ENCODE results near the gene MYO6.
A peak's percentile ranks its signal among the peaks of the same experiment; 100 is the strongest.

MYO6 gene

DNA sequence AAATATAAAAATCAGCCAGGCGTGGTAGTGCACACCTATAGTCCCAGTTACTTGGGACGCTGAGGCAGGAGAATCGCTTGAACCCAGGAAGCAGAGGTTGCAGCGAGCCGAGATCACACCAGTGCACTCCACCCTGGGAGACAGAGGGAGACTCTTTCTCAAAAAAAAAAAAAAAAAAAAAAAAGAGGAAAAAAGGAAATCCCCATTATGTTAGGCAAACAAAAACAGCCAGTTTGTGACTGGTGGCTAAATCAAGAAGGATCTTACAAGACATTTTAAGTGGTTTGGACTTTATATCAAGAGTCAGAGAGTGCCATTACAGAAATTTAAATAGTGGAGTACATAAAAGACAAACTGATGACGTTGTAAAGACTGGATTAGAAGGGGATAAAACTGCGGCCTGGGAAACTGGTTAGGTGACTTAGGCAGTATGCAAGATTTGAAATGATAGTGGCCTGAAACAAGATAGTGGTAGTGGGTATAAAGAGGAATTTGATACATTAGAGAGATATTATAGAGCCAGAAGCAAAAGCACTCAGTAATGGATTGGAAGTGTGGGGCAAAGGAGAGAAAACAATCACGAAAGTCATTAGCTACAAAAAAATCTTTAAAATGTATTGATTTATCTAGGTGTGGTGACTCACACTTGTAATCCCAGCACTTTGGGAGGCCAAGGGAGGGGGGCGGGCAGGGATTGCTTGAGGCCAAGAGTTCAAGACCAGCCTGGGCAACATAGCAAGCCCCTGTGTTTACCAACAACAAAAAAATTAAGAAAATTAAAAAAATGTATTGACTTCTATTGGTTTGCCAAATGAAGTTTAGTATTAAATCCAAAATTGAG is 1.7 kb upstream of the MYO6 start:
- no peaks in the 10 kb centered on the region for H3K9me2 ChIP-seq (ENCODE audit: low read depth, low read length)
- H3K4me1 ChIP-seq (ENCODE audit: insufficient read depth, low read length, severe bottlenecking), result peaks cover 21% of the 10 kb centered on the region
- H3K36me3 ChIP-seq (ENCODE audit: insufficient read depth, low read length), result no peaks in the 10 kb centered on the region
- H3K79me2 ChIP-seq (ENCODE audit: insufficient read depth, low read length), result no peaks in the 10 kb centered on the region
- 0 out of 2 replicates have a peak, but pooled peaks cover 1% of the 10 kb centered on the region for H3K27me3 ChIP-seq (ENCODE audit: insufficient read depth, low read length)
- H3K9me3 ChIP-seq (ENCODE audit: low read length), result no peaks in the 10 kb centered on the region
- no peak for TF ChIP-seq EZH2 (IDR thresholded peaks at IDR 0.05; ENCODE audit: borderline replicate concordance, low read length)
- TF ChIP-seq, protein P1, sequence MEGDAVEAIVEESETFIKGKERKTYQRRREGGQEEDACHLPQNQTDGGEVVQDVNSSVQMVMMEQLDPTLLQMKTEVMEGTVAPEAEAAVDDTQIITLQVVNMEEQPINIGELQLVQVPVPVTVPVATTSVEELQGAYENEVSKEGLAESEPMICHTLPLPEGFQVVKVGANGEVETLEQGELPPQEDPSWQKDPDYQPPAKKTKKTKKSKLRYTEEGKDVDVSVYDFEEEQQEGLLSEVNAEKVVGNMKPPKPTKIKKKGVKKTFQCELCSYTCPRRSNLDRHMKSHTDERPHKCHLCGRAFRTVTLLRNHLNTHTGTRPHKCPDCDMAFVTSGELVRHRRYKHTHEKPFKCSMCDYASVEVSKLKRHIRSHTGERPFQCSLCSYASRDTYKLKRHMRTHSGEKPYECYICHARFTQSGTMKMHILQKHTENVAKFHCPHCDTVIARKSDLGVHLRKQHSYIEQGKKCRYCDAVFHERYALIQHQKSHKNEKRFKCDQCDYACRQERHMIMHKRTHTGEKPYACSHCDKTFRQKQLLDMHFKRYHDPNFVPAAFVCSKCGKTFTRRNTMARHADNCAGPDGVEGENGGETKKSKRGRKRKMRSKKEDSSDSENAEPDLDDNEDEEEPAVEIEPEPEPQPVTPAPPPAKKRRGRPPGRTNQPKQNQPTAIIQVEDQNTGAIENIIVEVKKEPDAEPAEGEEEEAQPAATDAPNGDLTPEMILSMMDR (IDR thresholded peaks at IDR 0.05; ENCODE audit: low read length), result no peak
- no peak overlapping the region for H3K27ac ChIP-seq (ENCODE audit: low read depth, low read length, poor library complexity, severe bottlenecking)
- H3K9ac ChIP-seq (ENCODE audit: low read length), result no peak overlapping the region
- H3K4me2 ChIP-seq (ENCODE audit: low read length), result no peak overlapping the region
- no peak overlapping the region for H2AFZ ChIP-seq (ENCODE audit: low read length)
- H4K20me1 ChIP-seq (ENCODE audit: insufficient read depth, low read length), result no peaks in the 10 kb centered on the region
- H3K4me3 ChIP-seq (ENCODE audit: low read depth, low read length, poor library complexity, severe bottlenecking), result no peak overlapping the region
- no peaks in the 10 kb centered on the region for H3F3A ChIP-seq (ENCODE audit: insufficient read depth, low read length)

DNA sequence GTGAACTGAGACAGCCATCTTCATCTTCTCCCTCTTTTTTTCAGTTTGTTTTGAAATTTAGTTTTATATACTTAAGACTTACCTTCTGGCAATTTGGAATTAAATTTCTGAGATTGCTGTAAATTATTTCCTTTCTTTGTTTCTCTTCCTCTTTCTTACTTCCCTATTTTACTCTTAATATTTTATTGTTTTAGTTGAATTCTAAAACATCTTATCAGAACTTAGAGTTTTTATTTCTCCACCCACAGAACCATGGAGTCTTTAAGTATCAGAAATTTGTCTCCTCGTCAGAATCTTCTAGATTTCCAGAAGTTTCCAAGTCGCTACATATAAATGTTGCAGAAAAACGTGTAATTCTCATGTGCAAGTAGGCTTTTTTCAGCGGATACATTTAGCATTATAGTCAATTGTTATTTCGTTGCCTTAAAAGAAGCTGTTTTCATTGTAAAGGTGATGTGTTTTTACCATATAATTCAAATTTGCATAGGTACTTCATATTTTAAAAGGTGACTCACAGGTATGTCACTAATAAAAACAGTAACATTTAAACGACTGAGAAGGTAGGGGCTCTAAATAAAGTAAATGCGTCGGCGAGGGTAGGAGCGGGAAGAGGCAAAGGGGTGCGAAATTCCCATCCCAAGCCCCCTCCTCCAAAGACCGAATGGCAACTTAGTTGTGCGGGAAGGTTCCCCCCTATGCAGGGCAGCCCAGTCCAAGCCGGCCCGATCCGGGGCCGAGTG is 866 bp upstream of the MYO6 start:
- peaks cover 21% of the 10 kb centered on the region for H3K4me1 ChIP-seq (ENCODE audit: insufficient read depth, low read length, severe bottlenecking)
- TF ChIP-seq, protein P1 (IDR thresholded peaks at IDR 0.05; ENCODE audit: low read length), result no peak
- TF ChIP-seq EZH2 (IDR thresholded peaks at IDR 0.05; ENCODE audit: borderline replicate concordance, low read length), result no peak
- H3K36me3 ChIP-seq (ENCODE audit: insufficient read depth, low read length), result no peaks in the 10 kb centered on the region
- H3F3A ChIP-seq (ENCODE audit: insufficient read depth, low read length), result no peaks in the 10 kb centered on the region
- H3K9me3 ChIP-seq (ENCODE audit: low read length), result no peaks in the 10 kb centered on the region
- peak overlapping the region; percentile 94 for H3K4me2 ChIP-seq (ENCODE audit: low read length)
- peak overlapping the region; percentile 62; the same call in 1 of the 2 replicates for H3K9ac ChIP-seq (ENCODE audit: low read length)
- H3K27ac ChIP-seq (ENCODE audit: low read depth, low read length, poor library complexity, severe bottlenecking), result no peak overlapping the region
- no peaks in the 10 kb centered on the region for H4K20me1 ChIP-seq (ENCODE audit: insufficient read depth, low read length)
- no peaks in the 10 kb centered on the region for H3K27me3 ChIP-seq (ENCODE audit: insufficient read depth, low read length)
- H3K9me2 ChIP-seq (ENCODE audit: low read depth, low read length), result no peaks in the 10 kb centered on the region
- no peaks in the 10 kb centered on the region for H3K79me2 ChIP-seq (ENCODE audit: insufficient read depth, low read length)
- H2AFZ ChIP-seq (ENCODE audit: low read length), result no peak overlapping the region
- H3K4me3 ChIP-seq (ENCODE audit: low read depth, low read length, poor library complexity, severe bottlenecking), result peak overlapping the region; percentile 75

DNA sequence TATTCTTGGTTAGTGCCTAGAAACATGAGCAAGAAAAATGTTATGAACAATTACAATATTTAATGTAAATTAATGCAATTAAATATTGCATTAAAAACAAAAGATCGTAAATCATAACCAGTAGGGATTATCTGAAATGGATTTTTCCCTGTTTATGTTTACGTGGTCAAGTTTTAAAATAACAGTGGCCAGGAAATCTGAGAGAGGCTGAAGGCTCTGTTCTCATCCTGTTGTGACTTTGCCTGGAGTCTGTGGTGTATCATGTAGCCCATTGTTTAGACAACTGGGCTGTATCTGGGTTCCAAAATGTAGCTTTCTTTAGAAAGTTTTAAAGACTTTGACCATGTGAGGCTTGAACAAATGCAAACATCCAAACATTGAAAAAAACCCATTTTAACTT is 2.4 kb downstream of the MYO6 start:
- Histone ChIP-seq H3K4me2 (ENCODE audit: low read length) (no peak overlapping the region), H3K4me3 (ENCODE audit: low read depth, low read length, poor library complexity, severe bottlenecking) (no peak overlapping the region)

More for the DNA sequence above, 2.4 kb downstream of the MYO6 start:
- Histone ChIP-seq H3K27ac (ENCODE audit: low read depth, low read length, poor library complexity, severe bottlenecking) (no peak overlapping the region), H3K27me3 (ENCODE audit: insufficient read depth, low read length) (no peaks in the 10 kb centered on the region), H3K79me2 (ENCODE audit: insufficient read depth, low read length) (no peaks in the 10 kb centered on the region), H3K4me1 (ENCODE audit: insufficient read depth, low read length, severe bottlenecking) (peaks cover 21% of the 10 kb centered on the region), H2AFZ (ENCODE audit: low read length) (no peak overlapping the region), H3K9ac (ENCODE audit: low read length) (no peak overlapping the region), H3K9me2 (ENCODE audit: low read depth, low read length) (no peaks in the 10 kb centered on the region), H3K9me3 (ENCODE audit: low read length) (no peaks in the 10 kb centered on the region), H3K36me3 (ENCODE audit: insufficient read depth, low read length) (no peaks in the 10 kb centered on the region), H4K20me1 (ENCODE audit: insufficient read depth, low read length) (no peaks in the 10 kb centered on the region), H3F3A (ENCODE audit: insufficient read depth, low read length) (no peaks in the 10 kb centered on the region)
- TF ChIP-seq, protein P1 (IDR thresholded peaks at IDR 0.05; ENCODE audit: low read length), result no peak
- TF ChIP-seq EZH2 (IDR thresholded peaks at IDR 0.05; ENCODE audit: borderline replicate concordance, low read length), result no peak

Data from OCI-LY1 (cell line).